ENCODE data around the gene UNG.

DNA sequence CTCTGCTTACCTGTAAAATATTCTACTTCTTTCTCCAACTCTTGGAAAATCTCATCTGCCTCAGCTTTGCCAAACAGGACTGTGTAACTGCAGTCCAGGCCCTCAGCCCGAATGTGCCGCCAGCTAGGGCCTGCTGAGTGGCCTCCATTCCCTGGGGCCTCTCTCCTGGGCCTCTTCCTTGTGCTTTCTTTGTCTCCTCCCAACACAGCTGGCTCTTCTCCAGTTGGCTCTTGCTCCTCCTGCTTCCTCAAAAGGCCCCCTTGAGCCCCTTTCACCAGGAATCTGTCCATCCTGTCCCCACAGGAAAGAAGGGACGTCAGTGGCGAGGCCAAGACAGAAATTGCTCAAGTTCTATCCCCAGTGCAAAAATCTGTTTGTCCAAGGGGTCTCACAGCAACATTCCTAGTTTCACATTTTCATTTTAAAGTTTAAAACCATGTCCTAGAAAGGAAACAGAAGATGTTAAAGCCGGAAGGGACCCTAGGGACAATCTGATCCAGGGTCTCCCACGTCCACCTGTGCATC lies 4.8 kb upstream of the UNG start:
- TF ChIP-seq, protein P1, sequence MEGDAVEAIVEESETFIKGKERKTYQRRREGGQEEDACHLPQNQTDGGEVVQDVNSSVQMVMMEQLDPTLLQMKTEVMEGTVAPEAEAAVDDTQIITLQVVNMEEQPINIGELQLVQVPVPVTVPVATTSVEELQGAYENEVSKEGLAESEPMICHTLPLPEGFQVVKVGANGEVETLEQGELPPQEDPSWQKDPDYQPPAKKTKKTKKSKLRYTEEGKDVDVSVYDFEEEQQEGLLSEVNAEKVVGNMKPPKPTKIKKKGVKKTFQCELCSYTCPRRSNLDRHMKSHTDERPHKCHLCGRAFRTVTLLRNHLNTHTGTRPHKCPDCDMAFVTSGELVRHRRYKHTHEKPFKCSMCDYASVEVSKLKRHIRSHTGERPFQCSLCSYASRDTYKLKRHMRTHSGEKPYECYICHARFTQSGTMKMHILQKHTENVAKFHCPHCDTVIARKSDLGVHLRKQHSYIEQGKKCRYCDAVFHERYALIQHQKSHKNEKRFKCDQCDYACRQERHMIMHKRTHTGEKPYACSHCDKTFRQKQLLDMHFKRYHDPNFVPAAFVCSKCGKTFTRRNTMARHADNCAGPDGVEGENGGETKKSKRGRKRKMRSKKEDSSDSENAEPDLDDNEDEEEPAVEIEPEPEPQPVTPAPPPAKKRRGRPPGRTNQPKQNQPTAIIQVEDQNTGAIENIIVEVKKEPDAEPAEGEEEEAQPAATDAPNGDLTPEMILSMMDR (IDR thresholded peaks at IDR 0.05 in 2 of 3, conservative IDR thresholded peaks at IDR 0.05 in 1 of 3; ENCODE audit: insufficient read depth in 2 of 3, low read depth in 1 of 3, low read length in 3 of 3) = no peak
- no peak for TF ChIP-seq CREB5 (CRISPR knock-in tag; IDR thresholded peaks at IDR 0.05)
- no peak for TF ChIP-seq POLR2AphosphoS2 (IDR thresholded peaks at IDR 0.05; ENCODE audit: low read length)
- TF ChIP-seq ZNF197 (CRISPR knock-in tag; IDR thresholded peaks at IDR 0.05; ENCODE audit: low read depth) = no peak
- TF ChIP-seq, protein P2, sequence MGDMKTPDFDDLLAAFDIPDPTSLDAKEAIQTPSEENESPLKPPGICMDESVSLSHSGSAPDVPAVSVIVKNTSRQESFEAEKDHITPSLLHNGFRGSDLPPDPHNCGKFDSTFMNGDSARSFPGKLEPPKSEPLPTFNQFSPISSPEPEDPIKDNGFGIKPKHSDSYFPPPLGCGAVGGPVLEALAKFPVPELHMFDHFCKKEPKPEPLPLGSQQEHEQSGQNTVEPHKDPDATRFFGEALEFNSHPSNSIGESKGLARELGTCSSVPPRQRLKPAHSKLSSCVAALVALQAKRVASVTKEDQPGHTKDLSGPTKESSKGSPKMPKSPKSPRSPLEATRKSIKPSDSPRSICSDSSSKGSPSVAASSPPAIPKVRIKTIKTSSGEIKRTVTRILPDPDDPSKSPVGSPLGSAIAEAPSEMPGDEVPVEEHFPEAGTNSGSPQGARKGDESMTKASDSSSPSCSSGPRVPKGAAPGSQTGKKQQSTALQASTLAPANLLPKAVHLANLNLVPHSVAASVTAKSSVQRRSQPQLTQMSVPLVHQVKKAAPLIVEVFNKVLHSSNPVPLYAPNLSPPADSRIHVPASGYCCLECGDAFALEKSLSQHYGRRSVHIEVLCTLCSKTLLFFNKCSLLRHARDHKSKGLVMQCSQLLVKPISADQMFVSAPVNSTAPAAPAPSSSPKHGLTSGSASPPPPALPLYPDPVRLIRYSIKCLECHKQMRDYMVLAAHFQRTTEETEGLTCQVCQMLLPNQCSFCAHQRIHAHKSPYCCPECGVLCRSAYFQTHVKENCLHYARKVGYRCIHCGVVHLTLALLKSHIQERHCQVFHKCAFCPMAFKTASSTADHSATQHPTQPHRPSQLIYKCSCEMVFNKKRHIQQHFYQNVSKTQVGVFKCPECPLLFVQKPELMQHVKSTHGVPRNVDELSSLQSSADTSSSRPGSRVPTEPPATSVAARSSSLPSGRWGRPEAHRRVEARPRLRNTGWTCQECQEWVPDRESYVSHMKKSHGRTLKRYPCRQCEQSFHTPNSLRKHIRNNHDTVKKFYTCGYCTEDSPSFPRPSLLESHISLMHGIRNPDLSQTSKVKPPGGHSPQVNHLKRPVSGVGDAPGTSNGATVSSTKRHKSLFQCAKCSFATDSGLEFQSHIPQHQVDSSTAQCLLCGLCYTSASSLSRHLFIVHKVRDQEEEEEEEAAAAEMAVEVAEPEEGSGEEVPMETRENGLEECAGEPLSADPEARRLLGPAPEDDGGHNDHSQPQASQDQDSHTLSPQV (IDR thresholded peaks at IDR 0.05) = no peak
- TF ChIP-seq RFX7 (CRISPR knock-in tag; IDR thresholded peaks at IDR 0.05) = no peak
- TF ChIP-seq ZNF639 (CRISPR knock-in tag; conservative IDR thresholded peaks at IDR 0.05 in 1 of 2, IDR thresholded peaks at IDR 0.05 in 1 of 2) = no peak
- TF ChIP-seq NFIC (IDR thresholded peaks at IDR 0.05) = 0 out of 2 replicates have a peak, but pooled peaks have one; percentile 26
- TF ChIP-seq HNRNPUL1 (IDR thresholded peaks at IDR 0.05; ENCODE audit: low read length) = no peak

Data from K562 (cell line).